GM23338 (cell line): ENCODE data around the gene KMT2E. TPM values are rescaled to one million over a fixed set of nuclear protein-coding genes. Genes with fewer than 3 reads are reported as not detected.
A peak's percentile ranks its signal among the peaks of the same experiment; 100 is the strongest.

ENCODE experiments used
- ATAC-seq: fragments of 200-7000 bp; cut with Tn5 transposase; 3 replicates; pipeline ENCODE4 v1.9.1; 2020
- DNase-seq: peaks from one replicate; pipeline ENCODE4 v3.0.0-alpha.2; 2015; ENCODE audit warnings: low spot score
- H2AFZ ChIP-seq: fragments of 200-600 bp; sonication (generic); 2 replicates; pipeline ENCODE4 v1.8.0; 2016; ENCODE audit warnings: antibody characterized with exemption, mild to moderate bottlenecking, moderate library complexity
- H3F3A ChIP-seq: fragments of 200-600 bp; sonication (generic); replicated peaks from 2 replicates; pipeline ENCODE4 v1.8.0; 2017; ENCODE audit warnings: antibody characterized with exemption, mixed run types, low read depth
- H3K27ac ChIP-seq: fragments of 200-600 bp; sonication (generic); 2 replicates; pipeline ENCODE4 v1.6.1; 2016; ENCODE audit warnings: low read depth
- H3K27me3 ChIP-seq: fragments of 200-600 bp; sonication (generic); 2 replicates; pipeline ENCODE4 v1.8.0; 2016; ENCODE audit warnings: mild to moderate bottlenecking, mixed run types, moderate library complexity; ENCODE audit not compliant: insufficient read depth
- H3K36me3 ChIP-seq: fragments of 200-600 bp; sonication (generic); 2 replicates; pipeline ENCODE4 v1.8.0; 2016; ENCODE audit warnings: mild to moderate bottlenecking; ENCODE audit not compliant: insufficient read depth
- H3K4me1 ChIP-seq: fragments of 200-600 bp; sonication (generic); 2 replicates; pipeline ENCODE4 v1.8.0; 2016; ENCODE audit warnings: mild to moderate bottlenecking, moderate library complexity; ENCODE audit not compliant: insufficient read depth
- H3K4me2 ChIP-seq: fragments of 200-600 bp; sonication (generic); 2 replicates; pipeline ENCODE4 v1.7.1; 2017; ENCODE audit warnings: mixed run types
- H3K4me3 ChIP-seq: fragments of 200-600 bp; sonication (generic); 2 replicates; pipeline ENCODE4 v1.6.1; 2016; ENCODE audit warnings: mixed run types
- H3K79me2 ChIP-seq: fragments of 200-600 bp; sonication (generic); replicated peaks from 2 replicates; pipeline ENCODE4 v1.8.0; 2017; ENCODE audit warnings: mild to moderate bottlenecking; ENCODE audit not compliant: insufficient read depth
- H3K9me2 ChIP-seq: fragments of 200-600 bp; sonication (generic); 2 replicates; pipeline ENCODE4 v1.8.0; 2017; ENCODE audit not compliant: insufficient read depth
- H4K20me1 ChIP-seq: fragments of 200-600 bp; sonication (generic); replicated peaks from 2 replicates; pipeline ENCODE4 v1.8.0; 2017; ENCODE audit warnings: mild to moderate bottlenecking; ENCODE audit not compliant: insufficient read depth
- H3K27ac Mint-ChIP-seq: 2 replicates; pipeline ENCODE4 v1.8.0; 2020; ENCODE audit warnings: inconsistent platforms, mild to moderate bottlenecking, moderate library complexity, mixed read lengths
- H3K27me3 Mint-ChIP-seq: 3 replicates; pipeline ENCODE4 v1.8.0; 2022; ENCODE audit warnings: low read depth, mild to moderate bottlenecking, moderate library complexity, mixed read lengths, inconsistent platforms; ENCODE audit not compliant: insufficient read depth, poor library complexity
- H3K36me3 Mint-ChIP-seq: 3 replicates; pipeline ENCODE4 v1.8.0; 2021; ENCODE audit warnings: low read depth, mild to moderate bottlenecking, inconsistent platforms, moderate library complexity, mixed read lengths
- H3K4me1 Mint-ChIP-seq: 3 replicates; pipeline ENCODE4 v1.8.0; 2020; ENCODE audit warnings: mild to moderate bottlenecking, inconsistent platforms, mixed read lengths
- H3K4me3 Mint-ChIP-seq: 3 replicates; pipeline ENCODE4 v1.8.0; 2021; ENCODE audit warnings: moderate library complexity, mild to moderate bottlenecking, inconsistent platforms, mixed read lengths
- H3K9me3 Mint-ChIP-seq: 3 replicates; pipeline ENCODE4 v1.8.0; 2020; ENCODE audit warnings: moderate library complexity, mild to moderate bottlenecking, inconsistent platforms, mixed read lengths
- JUNB ChIP-seq: IDR thresholded peaks from one replicate; pipeline ENCODE4 v1.6.1; 2016; ENCODE audit warnings: antibody characterized with exemption; ENCODE audit not compliant: unreplicated experiment
- POLR2AphosphoS5 ChIP-seq: IDR thresholded peaks from 2 replicates; pipeline ENCODE4 v1.6.1; 2016; ENCODE audit warnings: antibody characterized with exemption, low read depth
- polyA plus RNA-seq: library from polyadenylated mRNA; unstranded; fragments of >200 nt; fragmentation: Nextera tagmentation; extraction: Ambion mirVana; gene quantifications from 2 replicates; pipeline ENCODE4 v1.2.1, GENCODE V29; 2016
- total RNA-seq: library from RNA; depleted of rRNA; stranded (reverse); fragments of >200 nt; shearing (Covaris generic); gene quantifications from 2 replicates; pipeline ENCODE4 v1.2.3, GENCODE V29; 2014
- TF ChIP-seq, protein P1 (sequence below): fragments of 250-450 bp; sonication (Bioruptor Pico); IDR thresholded peaks from 2 replicates; pipeline ENCODE4 v1.5.0; 2020; ENCODE audit warnings: mild to moderate bottlenecking, moderate library complexity
- TF ChIP-seq, protein P2 (sequence below): IDR thresholded peaks from one replicate; pipeline ENCODE4 v1.6.1; 2018; ENCODE audit warnings: antibody characterized with exemption; ENCODE audit not compliant: unreplicated experiment
- TF ChIP-seq, protein P3 (sequence below), 2 experiments: fragments of 200-600 bp in 1 of 2; sonication (generic) in 1 of 2; conservative IDR thresholded peaks; 2 replicates each; pipeline versions ENCODE4 v1.5.1 to v1.6.1; 2016 to 2017; ENCODE audit warnings: antibody characterized with exemption in 2 of 2, low read depth in 2 of 2, mild to moderate bottlenecking in 2 of 2, moderate library complexity in 1 of 2

KMT2E gene
- total and polyA plus RNA-seq, 2 experiments from 2014 or later: 50.2 to 70.9 TPM

DNA sequence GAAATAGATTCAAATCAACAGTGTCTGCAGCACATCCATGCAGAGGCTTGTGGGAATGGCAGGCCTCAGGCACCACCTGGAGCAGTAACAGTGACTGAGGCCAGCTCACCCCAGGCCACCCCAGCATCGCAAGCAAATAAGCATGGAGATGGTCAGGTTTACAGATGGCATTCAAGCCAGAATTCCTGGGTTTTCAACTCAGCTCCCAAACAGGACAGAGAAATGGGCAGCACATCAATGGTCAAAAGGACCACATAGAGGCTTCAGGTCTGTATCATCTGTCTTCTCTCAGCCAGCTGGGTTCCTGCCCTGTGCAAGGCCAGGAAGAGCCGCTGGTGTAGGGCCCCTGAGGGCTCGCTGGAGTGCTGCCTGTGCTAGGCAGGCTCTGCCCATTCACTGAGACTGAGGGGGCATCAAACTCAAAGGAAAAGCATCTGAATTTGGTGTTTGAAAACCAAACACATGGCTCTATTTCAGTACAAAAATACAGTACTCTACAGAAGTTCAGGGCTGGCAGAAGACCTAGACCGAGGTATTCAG is 112.5 kb downstream of the KMT2E start:
- Mint-ChIP-seq H3K4me3 (no peak overlapping the region), H3K4me1 (peaks cover 6% of the 10 kb centered on the region), H3K27ac (no peak overlapping the region), H3K9me3 (no peaks in the 10 kb centered on the region), H3K27me3 (no peaks in the 10 kb centered on the region), H3K36me3 (peaks cover 12% of the 10 kb centered on the region; the same call in 2 of the 3 replicates)
- Histone ChIP-seq H3K79me2 (peaks cover 4% of the 10 kb centered on the region; the same call in 1 of the 2 replicates), H3K36me3 (no peaks in the 10 kb centered on the region), H3K4me1 (no peaks in the 10 kb centered on the region; the same call in 1 of the 2 replicates), H3K9me2 (no peaks in the 10 kb centered on the region; the same call in 1 of the 2 replicates), H2AFZ (no peak overlapping the region), H3F3A (no peaks in the 10 kb centered on the region), H3K4me2 (no peak overlapping the region), H3K27me3 (no peaks in the 10 kb centered on the region), H3K27ac (peak overlapping the region; percentile 78; the same call in 1 of the 2 replicates), H4K20me1 (no peaks in the 10 kb centered on the region), H3K4me3 (no peak overlapping the region)
- peak; percentile 16; the same call in 2 of the 3 replicates for ATAC-seq
- TF ChIP-seq, protein P1, sequence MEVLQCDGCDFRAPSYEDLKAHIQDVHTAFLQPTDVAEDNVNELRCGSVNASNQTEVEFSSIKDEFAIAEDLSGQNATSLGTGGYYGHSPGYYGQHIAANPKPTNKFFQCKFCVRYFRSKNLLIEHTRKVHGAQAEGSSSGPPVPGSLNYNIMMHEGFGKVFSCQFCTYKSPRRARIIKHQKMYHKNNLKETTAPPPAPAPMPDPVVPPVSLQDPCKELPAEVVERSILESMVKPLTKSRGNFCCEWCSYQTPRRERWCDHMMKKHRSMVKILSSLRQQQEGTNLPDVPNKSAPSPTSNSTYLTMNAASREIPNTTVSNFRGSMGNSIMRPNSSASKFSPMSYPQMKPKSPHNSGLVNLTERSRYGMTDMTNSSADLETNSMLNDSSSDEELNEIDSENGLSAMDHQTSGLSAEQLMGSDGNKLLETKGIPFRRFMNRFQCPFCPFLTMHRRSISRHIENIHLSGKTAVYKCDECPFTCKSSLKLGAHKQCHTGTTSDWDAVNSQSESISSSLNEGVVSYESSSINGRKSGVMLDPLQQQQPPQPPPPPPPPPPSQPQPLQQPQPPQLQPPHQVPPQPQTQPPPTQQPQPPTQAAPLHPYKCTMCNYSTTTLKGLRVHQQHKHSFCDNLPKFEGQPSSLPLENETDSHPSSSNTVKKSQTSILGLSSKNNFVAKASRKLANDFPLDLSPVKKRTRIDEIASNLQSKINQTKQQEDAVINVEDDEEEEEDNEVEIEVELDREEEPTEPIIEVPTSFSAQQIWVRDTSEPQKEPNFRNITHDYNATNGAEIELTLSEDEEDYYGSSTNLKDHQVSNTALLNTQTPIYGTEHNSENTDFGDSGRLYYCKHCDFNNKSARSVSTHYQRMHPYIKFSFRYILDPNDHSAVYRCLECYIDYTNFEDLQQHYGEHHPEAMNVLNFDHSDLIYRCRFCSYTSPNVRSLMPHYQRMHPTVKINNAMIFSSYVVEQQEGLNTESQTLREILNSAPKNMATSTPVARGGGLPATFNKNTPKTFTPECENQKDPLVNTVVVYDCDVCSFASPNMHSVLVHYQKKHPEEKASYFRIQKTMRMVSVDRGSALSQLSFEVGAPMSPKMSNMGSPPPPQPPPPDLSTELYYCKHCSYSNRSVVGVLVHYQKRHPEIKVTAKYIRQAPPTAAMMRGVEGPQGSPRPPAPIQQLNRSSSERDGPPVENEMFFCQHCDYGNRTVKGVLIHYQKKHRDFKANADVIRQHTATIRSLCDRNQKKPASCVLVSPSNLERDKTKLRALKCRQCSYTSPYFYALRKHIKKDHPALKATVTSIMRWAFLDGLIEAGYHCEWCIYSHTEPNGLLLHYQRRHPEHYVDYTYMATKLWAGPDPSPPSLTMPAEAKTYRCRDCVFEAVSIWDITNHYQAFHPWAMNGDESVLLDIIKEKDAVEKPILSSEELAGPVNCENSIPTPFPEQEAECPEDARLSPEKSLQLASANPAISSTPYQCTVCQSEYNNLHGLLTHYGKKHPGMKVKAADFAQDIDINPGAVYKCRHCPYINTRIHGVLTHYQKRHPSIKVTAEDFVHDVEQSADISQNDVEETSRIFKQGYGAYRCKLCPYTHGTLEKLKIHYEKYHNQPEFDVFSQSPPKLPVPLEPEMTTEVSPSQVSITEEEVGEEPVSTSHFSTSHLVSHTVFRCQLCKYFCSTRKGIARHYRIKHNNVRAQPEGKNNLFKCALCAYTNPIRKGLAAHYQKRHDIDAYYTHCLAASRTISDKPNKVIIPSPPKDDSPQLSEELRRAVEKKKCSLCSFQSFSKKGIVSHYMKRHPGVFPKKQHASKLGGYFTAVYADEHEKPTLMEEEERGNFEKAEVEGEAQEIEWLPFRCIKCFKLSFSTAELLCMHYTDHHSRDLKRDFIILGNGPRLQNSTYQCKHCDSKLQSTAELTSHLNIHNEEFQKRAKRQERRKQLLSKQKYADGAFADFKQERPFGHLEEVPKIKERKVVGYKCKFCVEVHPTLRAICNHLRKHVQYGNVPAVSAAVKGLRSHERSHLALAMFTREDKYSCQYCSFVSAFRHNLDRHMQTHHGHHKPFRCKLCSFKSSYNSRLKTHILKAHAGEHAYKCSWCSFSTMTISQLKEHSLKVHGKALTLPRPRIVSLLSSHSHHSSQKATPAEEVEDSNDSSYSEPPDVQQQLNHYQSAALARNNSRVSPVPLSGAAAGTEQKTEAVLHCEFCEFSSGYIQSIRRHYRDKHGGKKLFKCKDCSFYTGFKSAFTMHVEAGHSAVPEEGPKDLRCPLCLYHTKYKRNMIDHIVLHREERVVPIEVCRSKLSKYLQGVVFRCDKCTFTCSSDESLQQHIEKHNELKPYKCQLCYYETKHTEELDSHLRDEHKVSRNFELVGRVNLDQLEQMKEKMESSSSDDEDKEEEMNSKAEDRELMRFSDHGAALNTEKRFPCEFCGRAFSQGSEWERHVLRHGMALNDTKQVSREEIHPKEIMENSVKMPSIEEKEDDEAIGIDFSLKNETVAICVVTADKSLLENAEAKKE (CRISPR knock-in tag): no peak
- TF ChIP-seq, protein P2, sequence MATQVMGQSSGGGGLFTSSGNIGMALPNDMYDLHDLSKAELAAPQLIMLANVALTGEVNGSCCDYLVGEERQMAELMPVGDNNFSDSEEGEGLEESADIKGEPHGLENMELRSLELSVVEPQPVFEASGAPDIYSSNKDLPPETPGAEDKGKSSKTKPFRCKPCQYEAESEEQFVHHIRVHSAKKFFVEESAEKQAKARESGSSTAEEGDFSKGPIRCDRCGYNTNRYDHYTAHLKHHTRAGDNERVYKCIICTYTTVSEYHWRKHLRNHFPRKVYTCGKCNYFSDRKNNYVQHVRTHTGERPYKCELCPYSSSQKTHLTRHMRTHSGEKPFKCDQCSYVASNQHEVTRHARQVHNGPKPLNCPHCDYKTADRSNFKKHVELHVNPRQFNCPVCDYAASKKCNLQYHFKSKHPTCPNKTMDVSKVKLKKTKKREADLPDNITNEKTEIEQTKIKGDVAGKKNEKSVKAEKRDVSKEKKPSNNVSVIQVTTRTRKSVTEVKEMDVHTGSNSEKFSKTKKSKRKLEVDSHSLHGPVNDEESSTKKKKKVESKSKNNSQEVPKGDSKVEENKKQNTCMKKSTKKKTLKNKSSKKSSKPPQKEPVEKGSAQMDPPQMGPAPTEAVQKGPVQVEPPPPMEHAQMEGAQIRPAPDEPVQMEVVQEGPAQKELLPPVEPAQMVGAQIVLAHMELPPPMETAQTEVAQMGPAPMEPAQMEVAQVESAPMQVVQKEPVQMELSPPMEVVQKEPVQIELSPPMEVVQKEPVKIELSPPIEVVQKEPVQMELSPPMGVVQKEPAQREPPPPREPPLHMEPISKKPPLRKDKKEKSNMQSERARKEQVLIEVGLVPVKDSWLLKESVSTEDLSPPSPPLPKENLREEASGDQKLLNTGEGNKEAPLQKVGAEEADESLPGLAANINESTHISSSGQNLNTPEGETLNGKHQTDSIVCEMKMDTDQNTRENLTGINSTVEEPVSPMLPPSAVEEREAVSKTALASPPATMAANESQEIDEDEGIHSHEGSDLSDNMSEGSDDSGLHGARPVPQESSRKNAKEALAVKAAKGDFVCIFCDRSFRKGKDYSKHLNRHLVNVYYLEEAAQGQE: no peak
- no peak for TF ChIP-seq JUNB
- TF ChIP-seq, protein P3, sequence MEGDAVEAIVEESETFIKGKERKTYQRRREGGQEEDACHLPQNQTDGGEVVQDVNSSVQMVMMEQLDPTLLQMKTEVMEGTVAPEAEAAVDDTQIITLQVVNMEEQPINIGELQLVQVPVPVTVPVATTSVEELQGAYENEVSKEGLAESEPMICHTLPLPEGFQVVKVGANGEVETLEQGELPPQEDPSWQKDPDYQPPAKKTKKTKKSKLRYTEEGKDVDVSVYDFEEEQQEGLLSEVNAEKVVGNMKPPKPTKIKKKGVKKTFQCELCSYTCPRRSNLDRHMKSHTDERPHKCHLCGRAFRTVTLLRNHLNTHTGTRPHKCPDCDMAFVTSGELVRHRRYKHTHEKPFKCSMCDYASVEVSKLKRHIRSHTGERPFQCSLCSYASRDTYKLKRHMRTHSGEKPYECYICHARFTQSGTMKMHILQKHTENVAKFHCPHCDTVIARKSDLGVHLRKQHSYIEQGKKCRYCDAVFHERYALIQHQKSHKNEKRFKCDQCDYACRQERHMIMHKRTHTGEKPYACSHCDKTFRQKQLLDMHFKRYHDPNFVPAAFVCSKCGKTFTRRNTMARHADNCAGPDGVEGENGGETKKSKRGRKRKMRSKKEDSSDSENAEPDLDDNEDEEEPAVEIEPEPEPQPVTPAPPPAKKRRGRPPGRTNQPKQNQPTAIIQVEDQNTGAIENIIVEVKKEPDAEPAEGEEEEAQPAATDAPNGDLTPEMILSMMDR (conservative IDR thresholded peaks at IDR 0.05; ENCODE audit: low read depth in 2 of 2): no peak
- TF ChIP-seq POLR2AphosphoS5: no peak
- DNase-seq: no peak
